ENCODE results near the gene SART1.

The SART1 gene

DNA sequence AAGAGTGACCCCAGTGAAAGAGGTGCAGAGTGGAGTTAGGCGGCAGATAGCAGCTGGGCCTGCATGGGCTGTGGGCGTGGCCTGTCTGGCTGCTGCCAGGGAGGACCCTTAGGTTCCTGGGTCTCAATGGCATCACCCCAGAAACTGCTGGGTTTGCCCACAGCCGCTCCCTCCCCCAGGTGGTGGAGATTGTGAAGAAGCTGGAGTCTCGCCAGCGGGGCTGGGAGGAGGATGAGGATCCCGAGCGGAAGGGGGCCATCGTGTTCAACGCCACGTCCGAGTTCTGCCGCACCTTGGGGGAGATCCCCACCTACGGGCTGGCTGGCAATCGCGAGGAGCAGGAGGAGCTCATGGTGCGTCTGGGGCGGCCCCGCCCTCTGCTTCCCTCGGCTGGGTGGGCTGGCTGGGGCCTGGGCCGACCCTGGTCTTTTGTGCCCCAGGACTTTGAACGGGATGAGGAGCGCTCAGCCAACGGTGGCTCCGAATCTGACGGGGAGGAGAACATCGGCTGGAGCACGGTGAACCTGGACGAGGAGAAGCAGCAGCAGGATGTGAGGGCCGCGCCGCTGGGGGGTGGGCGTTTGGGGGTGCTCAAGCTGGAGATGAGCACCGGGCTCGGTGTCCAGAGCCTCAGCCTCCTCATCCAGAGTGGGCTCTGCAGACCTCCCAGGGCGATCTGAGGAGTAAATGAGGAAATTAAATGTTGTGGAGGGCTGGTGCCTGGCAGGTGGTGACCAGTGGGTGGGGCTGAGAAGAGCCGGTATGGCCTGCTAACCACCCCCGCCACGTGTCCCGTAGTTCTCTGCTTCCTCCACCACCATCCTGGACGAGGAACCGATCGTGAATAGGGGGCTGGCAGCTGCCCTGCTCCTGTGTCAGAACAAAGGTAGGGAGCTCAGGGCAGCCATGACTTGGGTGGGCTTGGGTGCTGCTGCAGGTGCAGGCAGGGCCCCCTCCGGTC is 15.0 kb downstream of the SART1 start:
- DNase-seq, result no peak
- Histone ChIP-seq H4K8ac (ENCODE audit: low read length) (no peak overlapping the region), H3K36me3 (ENCODE audit: control insufficient read depth in 1 of 2, insufficient read depth in 2 of 2, low read depth in 1 of 2, low read length in 2 of 2) (peaks cover 62 to 63% of the 10 kb centered on the region in 2 experiments), H2AFZ (ENCODE audit: low read depth, low read length) (no peak overlapping the region), H3K79me1 (replicated peaks; ENCODE audit: low read length, poor library complexity, severe bottlenecking) (peaks cover 6% of the 10 kb centered on the region), H3K4ac (ENCODE audit: low read depth in 1 of 2, low read length in 2 of 2) (no peak overlapping the region), H3K4me1 (ENCODE audit: control insufficient read depth, insufficient read depth, low read depth, low read length) (no peaks in the 10 kb centered on the region), H3K18ac (ENCODE audit: low read depth in 1 of 2, low read length in 2 of 2) (no peak overlapping the region), H2AK5ac (ENCODE audit: low read length, severe bottlenecking) (no peak overlapping the region), H2BK12ac (ENCODE audit: low read length in 2 of 2) (no peak overlapping the region), H3K23ac (ENCODE audit: low read length in 2 of 2) (no peak overlapping the region), H3K27ac (ENCODE audit: low read length, poor library complexity, severe bottlenecking) (no peak overlapping the region), H3K9ac (ENCODE audit: low read length) (no peak overlapping the region), H3K4me2 (ENCODE audit: low read length, poor library complexity, severe bottlenecking) (no peak overlapping the region), H3K27me3 (ENCODE audit: control insufficient read depth in 1 of 2, insufficient read depth in 1 of 2, low read length in 2 of 2) (no peaks in the 10 kb centered on the region), H2BK120ac (ENCODE audit: low read depth, low read length) (no peak overlapping the region), H3K14ac (ENCODE audit: low read length in 2 of 2) (no peak overlapping the region), H2BK5ac (ENCODE audit: low read depth, low read length, poor library complexity, severe bottlenecking) (no peak overlapping the region), H3K9me3 (ENCODE audit: control insufficient read depth, low read length) (no peaks in the 10 kb centered on the region), H3K4me3 (ENCODE audit: insufficient read depth in 1 of 2, low read depth in 1 of 2, low read length in 2 of 2) (no peak overlapping the region), H2BK15ac (ENCODE audit: low read depth, poor library complexity, severe bottlenecking) (no peak overlapping the region), H4K91ac (ENCODE audit: low read length) (no peak overlapping the region)
- 90% methylated on average over 41 of the region's 43 CpGs for WGBS

GRCh38 chr11:65977621-65978390 is 16.3 kb downstream of the SART1 start:
- Histone ChIP-seq H2BK15ac (ENCODE audit: low read depth, poor library complexity, severe bottlenecking) (no peak overlapping the region), H3K79me1 (replicated peaks; ENCODE audit: low read length, poor library complexity, severe bottlenecking) (peaks cover 2% of the 10 kb centered on the region), H4K91ac (ENCODE audit: low read length) (no peak overlapping the region), H2BK120ac (ENCODE audit: low read depth, low read length) (no peak overlapping the region), H3K36me3 (ENCODE audit: control insufficient read depth in 1 of 2, insufficient read depth in 2 of 2, low read depth in 1 of 2, low read length in 2 of 2) (peaks cover 50 to 70% of the 10 kb centered on the region in 2 experiments), H3K4me1 (ENCODE audit: control insufficient read depth, insufficient read depth, low read depth, low read length) (no peaks in the 10 kb centered on the region), H3K14ac (ENCODE audit: low read length in 2 of 2) (no peak overlapping the region), H2BK12ac (ENCODE audit: low read length in 2 of 2) (no peak overlapping the region), H3K23ac (ENCODE audit: low read length in 2 of 2) (no peak overlapping the region), H2AK5ac (ENCODE audit: low read length, severe bottlenecking) (no peak overlapping the region), H3K4me3 (ENCODE audit: insufficient read depth in 1 of 2, low read depth in 1 of 2, low read length in 2 of 2) (no peak overlapping the region), H3K9me3 (ENCODE audit: control insufficient read depth, low read length) (no peaks in the 10 kb centered on the region), H3K9ac (ENCODE audit: low read length) (no peak overlapping the region), H3K27me3 (ENCODE audit: control insufficient read depth in 1 of 2, insufficient read depth in 1 of 2, low read length in 2 of 2) (no peaks in the 10 kb centered on the region), H3K4me2 (ENCODE audit: low read length, poor library complexity, severe bottlenecking) (no peak overlapping the region), H3K27ac (ENCODE audit: low read length, poor library complexity, severe bottlenecking) (no peak overlapping the region), H2BK5ac (ENCODE audit: low read depth, low read length, poor library complexity, severe bottlenecking) (no peak overlapping the region), H4K8ac (ENCODE audit: low read length) (peak overlapping the region; percentile 9), H3K4ac (ENCODE audit: low read depth in 1 of 2, low read length in 2 of 2) (no peak overlapping the region), H3K18ac (ENCODE audit: low read depth in 1 of 2, low read length in 2 of 2) (no peak overlapping the region), H2AFZ (ENCODE audit: low read depth, low read length) (no peak overlapping the region)
- 96% methylated on average over 28 of the region's 29 CpGs for WGBS
- DNase-seq, result no peak

- DNase-seq, result no peak
- no peak overlapping the region for H3K14ac ChIP-seq (ENCODE audit: low read length in 2 of 2)
- no peak overlapping the region for H3K4ac ChIP-seq (ENCODE audit: low read depth in 1 of 2, low read length in 2 of 2)
- 98% methylated on average over 26 of the region's 34 CpGs for WGBS
- no peaks in the 10 kb centered on the region for H3K4me1 ChIP-seq (ENCODE audit: control insufficient read depth, insufficient read depth, low read depth, low read length)
- H2AK5ac ChIP-seq (ENCODE audit: low read length, severe bottlenecking), result no peak overlapping the region
- no peak overlapping the region for H2BK12ac ChIP-seq (ENCODE audit: low read length in 2 of 2)
- no peak overlapping the region for H2AFZ ChIP-seq (ENCODE audit: low read depth, low read length)
- no peak overlapping the region for H3K4me3 ChIP-seq (ENCODE audit: insufficient read depth in 1 of 2, low read depth in 1 of 2, low read length in 2 of 2)
- no peak overlapping the region for H4K8ac ChIP-seq (ENCODE audit: low read length)
- no peak overlapping the region for H3K9ac ChIP-seq (ENCODE audit: low read length)
- no peak overlapping the region for H3K23ac ChIP-seq (ENCODE audit: low read length in 2 of 2)
- H2BK120ac ChIP-seq (ENCODE audit: low read depth, low read length), result no peak overlapping the region
- no peak overlapping the region for H3K4me2 ChIP-seq (ENCODE audit: low read length, poor library complexity, severe bottlenecking)
- H3K18ac ChIP-seq (ENCODE audit: low read depth in 1 of 2, low read length in 2 of 2), result no peak overlapping the region
- H3K36me3 ChIP-seq (ENCODE audit: control insufficient read depth in 1 of 2, insufficient read depth in 2 of 2, low read depth in 1 of 2, low read length in 2 of 2), result peaks cover 45 to 71% of the 10 kb centered on the region in 2 experiments
- no peak overlapping the region for H2BK5ac ChIP-seq (ENCODE audit: low read depth, low read length, poor library complexity, severe bottlenecking)
- H3K27ac ChIP-seq (ENCODE audit: low read length, poor library complexity, severe bottlenecking), result no peak overlapping the region
- H3K9me3 ChIP-seq (ENCODE audit: control insufficient read depth, low read length), result no peaks in the 10 kb centered on the region
- H3K27me3 ChIP-seq (ENCODE audit: control insufficient read depth in 1 of 2, insufficient read depth in 1 of 2, low read length in 2 of 2), result no peaks in the 10 kb centered on the region
- peaks cover 2% of the 10 kb centered on the region for H3K79me1 ChIP-seq (replicated peaks; ENCODE audit: low read length, poor library complexity, severe bottlenecking)
- H4K91ac ChIP-seq (ENCODE audit: low read length), result no peak overlapping the region
- H2BK15ac ChIP-seq (ENCODE audit: low read depth, poor library complexity, severe bottlenecking), result no peak overlapping the region
These were observed 17.1 kb downstream of the SART1 start for GRCh38 chr11:65978391-65979238.
